Calu3 (cell line): ENCODE data around the gene RABIF. TPM values are rescaled to one million over a fixed set of nuclear protein-coding genes. Genes with fewer than 3 reads are reported as not detected.

Experiments
- BruUV-seq: library from RNA; stranded (reverse); fragments of 400-500 nt; replicated peaks from 2 replicates; lab custom pipeline; 2021; lab: Mats Ljungman, UMichigan
- CTCF ChIA-PET: fragments of 300-600 bp; sonication (Branson Sonifier 250); formaldehyde crosslinking; loops from one replicate; lab custom pipeline; 2022; ENCODE audit warnings: antibody characterized with exemption; lab: Charles Lee
- DNase-seq: peaks from one replicate; pipeline ENCODE4 v3.0.0; 2022
- H3K27ac Mint-ChIP-seq: one replicate; pipeline ENCODE4 v1.8.0; 2022; ENCODE audit warnings: mixed read lengths; ENCODE audit not compliant: unreplicated experiment
- H3K27me3 Mint-ChIP-seq: one replicate; pipeline ENCODE4 v1.8.0; 2022; ENCODE audit warnings: mixed read lengths; ENCODE audit not compliant: unreplicated experiment
- H3K36me3 Mint-ChIP-seq: one replicate; pipeline ENCODE4 v1.8.0; 2022; ENCODE audit warnings: mild to moderate bottlenecking, moderate library complexity, mixed read lengths; ENCODE audit not compliant: insufficient read depth, unreplicated experiment
- H3K4me1 Mint-ChIP-seq: one replicate; pipeline ENCODE4 v1.8.0; 2022; ENCODE audit warnings: mild to moderate bottlenecking, low read depth, mixed read lengths; ENCODE audit not compliant: unreplicated experiment
- H3K4me3 Mint-ChIP-seq: one replicate; pipeline ENCODE4 v1.8.0; 2022; ENCODE audit warnings: mild to moderate bottlenecking, low read depth, moderate library complexity, mixed read lengths; ENCODE audit not compliant: unreplicated experiment
- H3K9me3 Mint-ChIP-seq: one replicate; pipeline ENCODE4 v1.8.0; 2022; ENCODE audit warnings: low read depth, mixed read lengths; ENCODE audit not compliant: unreplicated experiment
- intact Hi-C: fragments of 100-400 bp; cut with micrococcal nuclease; formaldehyde crosslinking; loops from one replicate; pipeline ENCODE4 v1.10.0; 2022; ENCODE audit not compliant: unreplicated experiment
- total RNA-seq: library from RNA; stranded (reverse); gene quantifications from 2 replicates; pipeline ENCODE4 v1.2.3, GENCODE V29; 2022
- TF ChIP-seq, protein P1 (sequence below): fragments of 200-600 bp; IDR thresholded peaks from one replicate; pipeline ENCODE4 v1.8.0; 2022; ENCODE audit warnings: antibody characterized with exemption; ENCODE audit not compliant: unreplicated experiment

The RABIF gene
- total RNA-seq, 1 experiment from 2014 or later = 9.8 TPM

DNA sequence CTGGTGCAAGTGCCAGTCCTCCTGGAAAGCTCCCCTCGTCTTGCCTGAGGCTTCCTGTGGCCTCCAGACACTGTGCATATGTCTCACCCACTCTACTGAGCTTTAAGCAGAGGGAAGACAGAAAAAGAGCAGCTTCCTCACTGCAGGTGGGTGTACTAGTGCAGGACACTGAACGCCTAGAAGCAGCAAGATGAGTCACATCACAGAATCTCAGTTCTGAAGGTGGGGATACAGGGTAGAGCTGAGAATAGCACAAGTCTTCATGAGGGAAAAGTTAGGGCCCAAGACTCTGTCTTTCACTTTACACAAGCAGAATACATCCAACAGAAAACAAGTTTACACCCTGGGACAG is 40.8 kb downstream of the RABIF start:
- TF ChIP-seq, protein P1, sequence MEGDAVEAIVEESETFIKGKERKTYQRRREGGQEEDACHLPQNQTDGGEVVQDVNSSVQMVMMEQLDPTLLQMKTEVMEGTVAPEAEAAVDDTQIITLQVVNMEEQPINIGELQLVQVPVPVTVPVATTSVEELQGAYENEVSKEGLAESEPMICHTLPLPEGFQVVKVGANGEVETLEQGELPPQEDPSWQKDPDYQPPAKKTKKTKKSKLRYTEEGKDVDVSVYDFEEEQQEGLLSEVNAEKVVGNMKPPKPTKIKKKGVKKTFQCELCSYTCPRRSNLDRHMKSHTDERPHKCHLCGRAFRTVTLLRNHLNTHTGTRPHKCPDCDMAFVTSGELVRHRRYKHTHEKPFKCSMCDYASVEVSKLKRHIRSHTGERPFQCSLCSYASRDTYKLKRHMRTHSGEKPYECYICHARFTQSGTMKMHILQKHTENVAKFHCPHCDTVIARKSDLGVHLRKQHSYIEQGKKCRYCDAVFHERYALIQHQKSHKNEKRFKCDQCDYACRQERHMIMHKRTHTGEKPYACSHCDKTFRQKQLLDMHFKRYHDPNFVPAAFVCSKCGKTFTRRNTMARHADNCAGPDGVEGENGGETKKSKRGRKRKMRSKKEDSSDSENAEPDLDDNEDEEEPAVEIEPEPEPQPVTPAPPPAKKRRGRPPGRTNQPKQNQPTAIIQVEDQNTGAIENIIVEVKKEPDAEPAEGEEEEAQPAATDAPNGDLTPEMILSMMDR = no peak
- Mint-ChIP-seq H3K4me1 (no peaks in the 10 kb centered on the region), H3K9me3 (no peaks in the 10 kb centered on the region), H3K27ac (no peak overlapping the region), H3K4me3 (no peak overlapping the region), H3K27me3 (peaks cover 8% of the 10 kb centered on the region), H3K36me3 (peaks cover 3% of the 10 kb centered on the region)
- CTCF ChIA-PET = no interaction called here
- intact Hi-C loops = no loop called here
- no peak for DNase-seq
- BruUV-seq = no TSS peak

- Mint-ChIP-seq H3K27ac (no peak overlapping the region), H3K4me1 (no peaks in the 10 kb centered on the region), H3K9me3 (no peaks in the 10 kb centered on the region), H3K36me3 (no peaks in the 10 kb centered on the region), H3K4me3 (no peak overlapping the region), H3K27me3 (peaks cover 8% of the 10 kb centered on the region)
- no TSS peak for BruUV-seq
- CTCF ChIA-PET = no interaction called here
- intact Hi-C loops = no loop called here
- TF ChIP-seq, protein P1 = no peak
- DNase-seq = no peak
Observed at GRCh38 chr1:202844935-202845334, 44.0 kb downstream of the RABIF start.

DNA sequence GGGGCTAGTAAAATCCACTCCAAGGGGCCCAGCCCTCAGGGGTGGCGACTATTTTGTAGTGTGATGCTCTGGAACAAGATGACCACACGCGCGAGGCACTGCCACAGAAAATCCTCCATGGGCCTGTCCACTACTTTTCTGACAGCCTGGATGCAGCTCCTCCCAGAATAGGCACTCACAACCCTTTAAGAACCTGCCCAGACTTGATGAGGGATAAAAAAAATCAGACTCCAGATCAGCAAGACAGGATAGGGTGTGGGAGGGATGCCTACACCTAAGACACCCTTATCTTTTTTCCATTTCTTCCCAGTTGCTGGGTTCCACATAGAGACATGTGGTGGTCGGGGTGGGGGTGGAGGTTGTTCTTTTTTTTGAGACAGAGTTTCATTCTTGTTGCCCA is 44.7 kb downstream of the RABIF start:
- Mint-ChIP-seq H3K9me3 (no peaks in the 10 kb centered on the region), H3K27ac (no peak overlapping the region), H3K27me3 (peaks cover 8% of the 10 kb centered on the region), H3K36me3 (no peaks in the 10 kb centered on the region), H3K4me1 (no peaks in the 10 kb centered on the region), H3K4me3 (no peak overlapping the region)
- BruUV-seq = no TSS peak
- CTCF ChIA-PET = no interaction called here
- intact Hi-C loops = no loop called here
- DNase-seq = no peak
- TF ChIP-seq, protein P1 = no peak

DNA sequence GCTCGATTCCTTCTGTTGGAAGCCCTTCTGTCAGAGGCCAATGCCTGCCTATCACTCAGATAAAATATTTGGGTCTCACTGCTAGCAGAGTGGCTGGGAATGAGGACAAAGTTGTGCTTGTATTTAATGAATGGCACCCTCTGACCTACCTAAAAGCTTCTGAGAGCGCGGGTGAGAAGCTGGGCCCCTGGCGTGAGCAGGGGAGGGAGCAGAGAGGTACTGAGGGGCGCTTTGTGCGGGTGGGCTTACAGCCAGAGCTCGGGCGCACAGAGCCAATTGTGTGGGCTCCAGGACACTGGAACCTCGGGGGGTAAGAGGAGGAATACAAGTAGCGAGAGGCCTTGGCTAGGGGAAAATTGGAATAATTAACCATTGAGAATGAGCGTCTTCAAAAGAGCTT is 45.9 kb downstream of the RABIF start:
- no TSS peak for BruUV-seq
- no peaks in the 10 kb centered on the region for H3K4me1 Mint-ChIP-seq
- no peak overlapping the region for H3K4me3 Mint-ChIP-seq
- peaks cover 11% of the 10 kb centered on the region for H3K27me3 Mint-ChIP-seq
- TF ChIP-seq, protein P1 = no peak
- H3K9me3 Mint-ChIP-seq = no peaks in the 10 kb centered on the region
- no peaks in the 10 kb centered on the region for H3K36me3 Mint-ChIP-seq
- DNase-seq = no peak
- intact Hi-C loops = no loop called here
- H3K27ac Mint-ChIP-seq = no peak overlapping the region
- CTCF ChIA-PET = no interaction called here
